HEK293 (cell line): ENCODE results near the gene OSBP2.

Experiments used
- CTCF ChIP-seq: fragments of 450-650 bp; formaldehyde crosslinking; IDR thresholded peaks from 2 replicates; pipeline ENCODE4 v1.5.1; 2016; ENCODE audit warnings: missing biosample characterization, missing genetic modification characterization
- KLF16 ChIP-seq: fragments of 450-650 bp; formaldehyde crosslinking; IDR thresholded peaks from 2 replicates; pipeline ENCODE4 v1.5.1; 2017; ENCODE audit warnings: missing biosample characterization, missing genetic modification characterization
- ZBTB1 ChIP-seq: fragments of 450-650 bp; formaldehyde crosslinking; IDR thresholded peaks from 2 replicates; pipeline ENCODE4 v1.5.1; 2016; ENCODE audit warnings: missing biosample characterization, missing genetic modification characterization
- ZFP3 ChIP-seq: fragments of 450-650 bp; formaldehyde crosslinking; IDR thresholded peaks from 2 replicates; pipeline ENCODE4 v1.5.1; 2016; ENCODE audit warnings: low read depth, missing biosample characterization, missing genetic modification characterization
- ZNF239 ChIP-seq: fragments of 450-650 bp; formaldehyde crosslinking; IDR thresholded peaks from 2 replicates; pipeline ENCODE4 v1.5.1; 2016; ENCODE audit warnings: missing biosample characterization, missing genetic modification characterization

DNA sequence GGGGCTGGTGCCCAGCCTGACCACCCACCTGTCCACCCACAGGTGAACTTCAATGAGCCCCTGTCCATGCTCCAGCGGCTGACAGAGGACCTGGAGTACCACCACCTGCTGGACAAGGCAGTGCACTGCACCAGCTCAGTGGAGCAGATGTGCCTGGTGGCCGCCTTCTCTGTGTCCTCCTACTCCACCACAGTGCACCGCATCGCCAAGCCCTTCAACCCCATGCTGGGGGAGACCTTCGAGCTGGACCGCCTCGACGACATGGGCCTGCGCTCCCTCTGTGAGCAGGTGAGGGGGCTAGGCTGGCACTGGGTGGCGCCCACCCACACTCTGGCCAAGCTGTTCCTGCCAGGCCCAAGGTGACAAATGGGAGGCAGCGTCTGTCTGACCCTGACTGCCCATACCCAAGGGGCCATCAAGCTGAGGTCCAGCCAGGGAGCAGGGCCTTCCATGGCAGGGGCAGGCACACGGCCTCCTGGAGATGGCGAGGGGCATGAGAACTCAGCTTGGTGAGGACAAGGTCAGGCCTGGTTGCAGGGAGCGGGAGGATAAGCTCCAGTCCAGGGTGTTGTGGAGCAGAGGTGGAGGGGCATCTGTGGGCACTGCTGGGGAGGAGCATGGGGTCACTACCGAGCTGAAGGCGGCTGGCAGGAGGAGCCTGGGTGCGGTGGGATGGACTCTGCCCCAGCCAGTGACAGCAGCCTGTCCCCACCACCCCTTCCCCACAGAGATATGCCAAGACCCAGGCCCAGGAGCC, 196.2 kb downstream of the OSBP2 start:
- peak; percentile 81 for TF ChIP-seq CTCF (tag by site-specific recombination)
- TF ChIP-seq KLF16 (tag by site-specific recombination) = no peak
- TF ChIP-seq ZFP3 = no peak
- no peak for TF ChIP-seq ZNF239 (tag by site-specific recombination)
- TF ChIP-seq ZBTB1 (tag by site-specific recombination) = no peak
